Activated CD4-positive, alpha-beta T cell treated with anti-CD3 and anti-CD28 coated beads, Interleukin-2, Interleukin-4, amounts not matched to agents 100 ng/mL and 50 ng/mL, durations not matched to agents 16 hours and 8 hours (primary cell): ENCODE results near the gene PIM2.

Experiments
- DNase-seq: peaks from one replicate; pipeline ENCODE4 v3.0.0-alpha.2; 2020; ENCODE audit warnings: low spot score

The PIM2 gene

DNA sequence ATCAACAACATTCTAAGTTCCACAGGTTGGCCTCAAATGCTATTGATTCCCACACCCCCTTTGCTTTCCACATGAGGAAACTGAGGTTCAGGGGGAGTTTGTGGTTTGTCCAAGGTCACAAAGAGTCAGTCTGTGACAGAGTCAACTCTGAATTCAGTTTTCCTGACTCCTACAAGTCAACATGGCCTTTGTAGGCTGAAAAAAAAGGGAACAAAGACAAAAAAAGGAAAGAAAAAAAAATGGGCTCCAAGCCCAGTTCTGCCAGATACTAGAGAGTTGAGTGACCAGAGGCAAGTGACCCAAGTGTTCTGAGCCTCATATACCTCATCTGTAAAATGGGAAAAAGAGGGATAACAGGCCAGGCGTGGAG lies 16.5 kb upstream of the PIM2 start:
- DNase-seq, result no peak

DNA sequence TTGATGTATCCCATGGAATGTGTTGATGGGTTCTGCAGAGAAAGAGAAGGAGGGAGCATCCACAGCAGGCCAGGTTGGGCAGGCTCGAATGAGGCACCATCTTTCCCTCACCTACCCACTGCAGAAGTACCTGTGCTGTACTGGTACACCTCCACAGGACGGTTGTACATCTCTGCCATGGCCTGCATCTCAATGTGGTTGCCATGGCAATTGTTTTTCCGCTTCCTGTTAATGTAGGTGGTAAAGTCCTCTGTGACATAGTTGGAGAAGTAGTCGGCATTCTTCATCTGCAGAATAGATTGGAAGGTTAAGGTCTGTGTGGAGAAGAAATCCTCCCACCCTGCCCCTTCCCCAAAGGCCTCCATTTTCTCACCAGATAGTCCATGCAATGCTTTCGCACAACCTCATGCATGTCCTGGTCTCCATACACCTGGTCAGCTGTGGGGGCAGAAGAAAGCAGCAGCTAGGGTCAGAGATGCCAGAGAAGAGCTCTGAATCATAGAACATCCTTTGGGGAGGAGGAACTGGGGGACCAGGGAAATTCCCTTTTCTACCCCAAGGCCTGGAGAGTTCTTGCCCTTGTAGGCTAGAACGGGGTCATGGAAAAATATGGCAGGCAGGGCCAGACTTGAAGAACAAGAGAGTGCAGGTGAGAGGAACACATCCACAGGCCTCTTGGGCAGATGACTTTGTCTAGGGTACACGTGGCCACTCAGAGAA lies 15.9 kb upstream of the PIM2 start:
- no peak for DNase-seq

DNA sequence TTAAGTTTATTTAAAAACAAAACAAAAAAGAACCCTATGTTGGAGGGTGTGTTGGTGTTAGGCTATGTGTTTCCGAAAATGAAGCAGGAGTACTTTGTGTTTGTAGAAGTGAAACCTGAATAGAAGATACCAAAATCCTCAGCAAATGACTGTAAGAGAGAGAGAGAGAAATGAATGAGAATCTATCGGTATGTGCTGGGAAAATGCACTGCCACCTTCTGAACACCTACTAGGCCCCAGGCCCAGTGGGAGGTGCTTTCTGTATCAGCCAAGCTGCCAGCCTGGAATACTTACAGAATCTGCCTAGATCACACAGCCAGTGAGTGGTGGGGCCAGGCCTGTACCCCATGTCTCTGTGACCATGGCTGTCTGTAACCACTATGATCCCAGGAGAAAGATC lies 14.9 kb upstream of the PIM2 start:
- DNase-seq, result no peak

DNA sequence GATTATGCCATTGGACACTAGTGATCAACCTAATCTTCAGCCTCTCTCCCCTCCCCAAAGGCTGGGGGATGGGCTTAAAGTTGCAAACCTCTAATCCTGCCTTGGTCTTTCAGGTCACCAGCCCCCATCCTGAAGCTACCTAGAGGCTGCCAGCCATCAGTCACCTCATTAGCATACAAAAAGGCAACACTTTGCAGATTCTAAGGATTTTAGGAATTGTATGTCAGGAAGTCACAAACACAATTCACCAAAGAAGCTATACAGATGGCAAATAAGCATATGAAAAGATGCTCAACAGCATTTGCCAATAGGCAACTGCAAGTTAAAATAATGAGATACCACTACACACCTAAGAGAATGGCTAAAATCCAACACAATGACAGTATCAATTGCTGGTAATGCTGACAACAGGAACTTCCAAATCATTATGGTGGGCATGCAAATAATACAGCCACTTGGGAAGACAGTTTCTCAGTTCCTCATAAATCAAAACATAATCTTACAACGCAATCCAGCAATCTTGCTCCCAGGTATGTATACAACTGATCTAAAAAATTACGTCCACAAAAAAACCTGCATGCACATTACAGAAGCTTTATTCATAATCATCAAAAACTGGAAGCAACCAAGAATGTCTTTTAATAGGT lies 9.0 kb upstream of the PIM2 start:
- no peak for DNase-seq

DNA sequence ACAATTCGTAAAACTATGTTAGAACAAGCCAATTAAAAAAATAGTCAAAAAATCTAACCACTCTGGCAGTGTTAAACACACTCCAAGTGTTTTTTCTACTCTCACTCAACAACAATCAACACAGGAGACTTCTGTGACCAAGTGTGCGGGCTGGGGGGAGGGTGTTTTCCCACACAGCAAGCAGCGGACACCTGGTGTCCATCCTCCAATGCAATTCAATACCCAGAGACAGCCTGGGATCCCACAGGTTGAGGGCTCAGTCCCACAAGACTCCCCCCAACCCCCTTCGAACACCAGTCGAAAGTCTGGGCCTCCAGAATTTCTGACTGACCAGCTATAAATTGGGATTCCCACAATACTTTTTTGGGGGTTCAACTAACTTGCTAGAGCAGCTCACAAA lies 8.3 kb upstream of the PIM2 start:
- no peak for DNase-seq

DNA sequence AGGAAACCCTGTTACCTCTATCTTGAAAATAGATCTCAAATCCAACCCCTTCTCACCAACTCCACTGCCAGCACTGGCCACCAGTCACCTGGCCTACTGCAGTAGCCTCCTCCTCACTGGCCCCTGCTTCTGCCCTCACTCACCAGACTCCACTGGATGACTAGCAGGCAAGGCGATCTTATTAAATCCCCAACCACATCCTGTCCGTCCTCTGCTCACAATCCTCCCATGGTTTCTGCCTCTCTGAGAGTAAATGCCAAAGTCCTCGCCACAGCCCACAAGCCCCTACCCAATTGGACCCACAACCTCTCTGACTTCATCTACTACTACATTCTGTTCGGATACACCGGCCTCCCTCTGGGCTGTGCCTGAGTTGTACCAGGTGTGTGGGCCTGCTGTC lies 5.4 kb upstream of the PIM2 start:
- no peak for DNase-seq

DNA sequence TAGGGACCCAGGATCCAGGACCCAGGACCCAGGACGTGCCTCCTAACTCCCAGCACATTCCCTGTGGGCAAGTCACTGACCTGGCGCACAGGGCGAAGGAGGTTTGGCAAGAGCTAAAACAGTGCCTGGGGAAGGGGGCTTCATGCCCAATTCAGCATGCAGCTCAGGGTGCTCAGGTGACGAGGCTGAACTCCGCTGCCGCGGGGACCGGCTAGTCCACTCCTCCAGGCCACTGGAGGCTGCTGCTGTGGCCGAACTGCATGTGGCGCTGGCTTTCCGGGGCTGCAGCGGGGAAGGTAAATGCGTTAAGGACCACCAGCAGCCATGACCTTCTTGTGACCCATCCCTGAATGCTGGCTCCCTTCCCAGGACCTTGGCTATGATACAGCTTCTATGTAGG lies 4.9 kb upstream of the PIM2 start:
- DNase-seq, result no peak

DNA sequence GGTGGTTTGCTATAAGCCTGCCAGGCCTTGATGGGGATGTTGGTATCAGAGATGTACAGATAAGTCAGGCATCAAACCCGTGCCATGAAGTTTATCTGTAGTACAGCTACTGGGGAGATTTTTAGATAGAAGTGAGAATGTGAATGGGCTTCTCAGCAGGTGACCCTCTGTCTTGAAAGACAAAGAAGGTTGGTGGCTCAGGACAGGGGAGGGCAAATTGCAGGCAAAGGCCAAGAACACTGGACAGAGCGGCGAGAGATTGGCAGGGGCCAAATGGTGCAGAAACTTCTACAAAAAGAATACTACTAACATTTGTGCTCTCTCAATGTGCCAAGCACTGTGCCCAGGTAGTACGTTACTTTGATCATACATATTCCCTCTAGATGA lies 1.9 kb upstream of the PIM2 start:
- no peak for DNase-seq

DNA sequence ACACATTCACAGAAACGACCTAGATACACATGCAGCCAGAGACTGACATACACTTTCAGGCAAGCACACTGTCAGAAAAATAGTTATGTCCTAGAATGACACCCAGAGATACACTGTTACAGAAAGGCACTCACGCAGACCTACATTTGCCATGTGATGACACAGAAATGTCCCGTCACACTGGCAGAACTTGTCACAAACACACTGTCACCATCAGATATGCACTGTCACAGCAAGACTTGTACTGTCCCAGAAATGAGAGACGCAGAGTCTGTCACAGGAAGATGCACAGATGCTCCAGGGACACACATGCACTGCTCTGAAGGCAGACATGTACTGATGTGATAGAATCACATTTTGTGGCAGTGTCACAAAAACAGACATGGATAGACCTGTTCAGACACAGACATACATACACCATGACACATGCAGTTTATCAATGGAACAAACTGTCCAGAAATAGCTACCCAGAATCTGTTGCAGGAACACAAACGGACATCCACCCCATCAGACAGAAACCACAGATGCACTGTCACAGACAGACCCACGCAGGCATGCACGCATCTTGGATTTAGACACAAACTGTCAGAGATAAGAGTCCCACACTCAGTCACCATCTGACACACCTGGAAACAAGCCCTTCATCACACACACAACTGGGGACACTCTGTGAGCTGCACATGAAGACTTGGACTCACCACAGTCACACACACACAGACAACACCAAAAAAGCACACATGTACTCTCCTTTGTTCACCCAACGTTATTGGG lies 1.3 kb upstream of the PIM2 start:
- peak; percentile 52 for DNase-seq

DNA sequence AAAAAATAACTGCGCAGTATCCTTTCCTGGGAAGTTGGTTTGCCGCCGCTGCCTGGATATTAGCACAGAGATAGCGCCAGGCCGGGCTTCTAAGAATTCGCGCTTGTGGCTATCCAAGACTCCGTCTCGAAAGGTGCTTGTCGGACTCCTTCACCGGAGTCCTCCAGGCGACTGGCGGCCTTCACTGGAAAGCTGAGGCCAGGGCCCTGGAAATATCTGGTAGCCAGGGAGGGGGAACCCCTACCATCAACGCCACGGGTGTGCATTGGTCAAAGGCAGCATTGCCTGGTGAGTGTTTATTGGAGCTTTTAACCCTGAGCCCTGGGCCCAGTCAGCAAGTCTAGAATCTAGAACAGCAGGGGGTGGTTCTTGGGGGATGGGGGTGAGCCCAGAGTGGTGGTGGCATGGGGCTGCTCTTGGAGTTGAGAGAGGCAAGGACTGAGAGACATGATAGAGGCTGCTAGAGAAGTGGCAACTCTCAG lies 577 bp upstream of the PIM2 start:
- DNase-seq, result peak; percentile 24

DNA sequence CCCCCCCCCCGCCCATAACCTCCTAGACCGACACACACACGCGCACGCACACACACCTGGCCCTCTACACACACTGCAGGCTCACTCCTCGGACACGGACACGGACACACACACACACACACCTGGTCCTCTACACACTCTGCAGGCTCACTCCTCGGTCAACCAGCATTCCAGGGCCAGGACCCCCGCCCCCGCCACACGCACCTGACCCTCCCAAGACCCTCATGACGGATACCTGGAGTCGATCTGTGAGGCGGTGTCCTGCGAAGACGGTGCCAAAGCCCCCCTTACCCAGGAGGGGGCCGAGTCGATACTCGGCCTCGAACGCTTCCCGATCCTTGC lies 552 bp downstream of the PIM2 start:
- no peak for DNase-seq

DNA sequence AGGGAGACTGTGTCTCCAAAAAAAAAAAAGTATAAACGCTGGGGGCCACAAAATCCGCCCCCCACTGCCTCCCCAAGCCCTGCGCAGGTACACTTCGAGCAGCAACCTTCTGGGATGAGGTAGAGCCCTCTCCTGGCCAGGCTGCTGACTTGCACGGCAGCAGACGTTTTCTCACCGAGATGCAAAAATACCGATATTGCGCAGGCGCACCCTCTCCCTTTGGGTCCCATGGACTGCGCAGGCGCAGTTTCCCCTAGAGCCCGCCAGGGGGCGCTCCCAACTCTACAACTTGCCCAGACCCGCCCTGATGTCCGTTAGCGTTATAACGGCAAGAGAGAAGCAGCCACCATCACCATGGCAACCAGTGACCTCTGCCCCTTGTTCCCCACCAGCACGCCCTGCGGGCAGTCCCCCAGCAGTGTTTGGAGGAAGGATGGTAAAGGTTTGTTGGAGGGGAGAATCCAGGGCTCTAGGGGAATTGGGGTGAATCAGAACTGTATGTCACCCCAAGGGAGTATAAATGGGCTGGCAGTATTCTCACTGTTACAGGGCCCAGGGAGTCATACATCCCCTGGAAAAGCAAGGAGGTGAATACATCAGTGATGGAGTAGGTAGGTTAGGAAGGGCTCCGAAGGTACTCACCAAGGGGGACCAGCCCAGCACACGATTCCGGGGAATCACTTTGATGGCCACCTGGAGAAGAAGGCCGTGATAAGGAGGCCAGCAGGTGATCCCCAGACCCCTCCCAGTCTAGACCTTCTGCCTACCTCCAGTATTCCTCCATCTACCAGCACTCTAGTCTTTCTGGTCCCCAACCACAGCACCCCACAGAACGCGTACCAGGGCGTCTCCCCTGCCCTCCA lies 1.5 kb downstream of the PIM2 start:
- DNase-seq, result peak; percentile 91

DNA sequence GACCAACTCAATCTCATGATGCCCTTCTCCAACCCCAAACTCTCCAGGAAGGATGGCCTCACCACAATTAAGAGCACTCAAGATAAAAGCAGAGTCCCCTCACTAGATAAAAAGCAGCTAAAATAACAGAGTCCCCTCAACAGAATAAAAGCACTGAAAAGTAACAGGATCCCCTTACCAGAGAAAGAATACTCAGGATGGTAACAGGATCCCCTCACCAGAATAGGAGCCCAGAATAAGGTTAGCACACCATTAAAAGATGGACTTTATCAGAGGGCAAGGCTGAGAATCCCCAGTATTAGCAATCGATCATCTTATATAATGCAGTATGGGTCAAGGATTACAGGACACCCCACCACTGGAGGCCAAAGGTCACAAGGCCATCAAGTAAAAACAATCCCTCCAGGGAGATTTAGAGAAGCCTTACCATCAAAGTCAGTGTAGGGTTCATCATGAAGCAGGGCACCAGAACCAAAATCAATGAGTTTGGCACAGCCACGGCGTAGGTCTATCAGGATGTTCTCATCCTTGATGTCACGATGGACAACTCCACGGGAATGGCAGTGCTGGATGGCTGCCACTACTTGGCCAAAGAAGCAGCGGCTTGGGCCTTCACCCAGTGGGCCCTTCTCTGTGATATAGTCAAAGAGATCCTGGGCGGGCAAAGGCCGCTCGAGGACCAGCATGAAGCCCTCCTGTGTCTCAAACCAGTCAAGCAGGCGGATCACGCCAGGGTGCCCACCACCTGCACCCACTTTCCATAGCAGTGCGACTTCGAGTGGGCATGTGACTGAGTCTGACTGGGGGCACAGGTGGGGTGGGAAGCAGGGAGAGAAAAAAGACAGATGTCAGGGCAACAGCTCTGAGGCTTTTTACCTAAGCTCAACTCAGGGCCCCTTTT lies 4.0 kb downstream of the PIM2 start:
- no peak for DNase-seq

DNA sequence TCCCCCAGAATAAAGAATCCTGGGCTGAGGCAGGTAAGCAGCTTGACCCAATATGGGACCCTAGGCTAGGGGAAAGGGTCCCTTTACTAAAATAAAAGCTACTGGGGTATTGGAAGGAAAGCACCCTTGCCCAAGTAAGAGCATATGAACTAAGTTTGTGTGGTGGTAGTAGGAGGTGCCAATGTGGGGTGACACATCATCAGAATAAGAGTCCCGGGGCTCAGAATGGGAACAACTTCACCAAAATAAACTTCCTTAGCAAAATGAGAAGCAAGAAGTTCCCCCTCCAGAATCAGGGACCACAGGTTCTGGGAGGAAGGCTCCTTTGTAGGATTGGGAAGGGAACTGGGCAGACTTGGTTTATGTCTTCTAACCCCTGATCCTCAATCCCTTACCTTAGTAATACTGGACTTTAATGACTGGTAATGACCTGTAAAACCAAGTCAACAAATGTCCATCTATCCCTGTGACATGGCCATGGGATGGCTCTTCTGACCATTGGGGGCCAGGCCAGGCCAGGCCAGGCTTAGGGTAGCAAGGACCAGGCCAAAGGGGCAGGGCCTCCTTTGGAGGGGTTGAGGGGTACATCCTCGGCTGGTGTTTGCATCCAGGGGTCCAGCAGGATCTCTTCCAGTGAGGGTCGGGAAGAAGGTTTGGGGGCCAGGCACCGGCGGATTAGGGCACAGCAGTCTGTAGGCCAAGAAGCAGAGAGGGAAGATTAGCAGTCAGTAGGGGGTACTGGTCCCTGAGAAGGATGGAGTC lies 5.0 kb downstream of the PIM2 start:
- no peak for DNase-seq

DNA sequence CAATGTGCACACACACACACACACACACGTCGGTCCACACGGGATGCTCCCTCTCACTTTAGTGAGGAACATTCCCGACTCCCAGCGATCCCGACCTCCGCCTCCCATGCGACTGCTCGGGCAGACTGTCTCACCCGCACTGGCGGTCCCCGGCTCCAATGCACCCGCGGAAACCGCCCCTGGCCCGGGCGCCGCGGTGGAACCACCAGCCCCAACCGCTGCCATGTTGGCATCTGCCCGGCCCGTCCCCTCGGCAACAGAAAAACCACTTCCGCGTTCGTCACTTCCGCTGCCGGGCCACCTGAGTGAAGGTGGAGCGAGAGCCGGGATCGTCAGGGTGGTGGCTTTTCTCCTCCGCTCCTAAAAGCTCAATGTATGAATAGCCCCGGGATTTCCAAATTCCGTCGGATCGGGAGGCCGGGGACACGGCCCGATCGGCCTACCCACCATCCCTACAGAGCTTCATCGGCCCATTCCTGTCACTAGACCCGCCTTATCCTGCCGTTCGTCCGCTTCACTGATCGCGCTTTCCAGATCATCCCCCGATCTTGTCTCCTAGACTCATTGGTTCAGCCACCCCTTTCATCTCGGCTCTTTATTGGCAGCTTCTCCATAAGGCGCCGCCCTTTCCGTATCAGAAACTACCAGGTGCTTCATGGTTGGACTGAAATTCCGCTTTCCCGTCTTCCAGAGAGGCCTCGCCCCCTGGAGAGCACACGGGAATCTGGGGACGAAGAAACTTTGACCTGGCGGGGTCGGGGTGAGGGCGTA lies 7.2 kb downstream of the PIM2 start, which contains the start of gene SLC35A2:
TSS of gene SLC35A2 (minus strand) at position 235 of the 771 bp plus-strand sequence. CDS start at position 225, 10 bp downstream.
- DNase-seq, result peak; percentile 84

DNA sequence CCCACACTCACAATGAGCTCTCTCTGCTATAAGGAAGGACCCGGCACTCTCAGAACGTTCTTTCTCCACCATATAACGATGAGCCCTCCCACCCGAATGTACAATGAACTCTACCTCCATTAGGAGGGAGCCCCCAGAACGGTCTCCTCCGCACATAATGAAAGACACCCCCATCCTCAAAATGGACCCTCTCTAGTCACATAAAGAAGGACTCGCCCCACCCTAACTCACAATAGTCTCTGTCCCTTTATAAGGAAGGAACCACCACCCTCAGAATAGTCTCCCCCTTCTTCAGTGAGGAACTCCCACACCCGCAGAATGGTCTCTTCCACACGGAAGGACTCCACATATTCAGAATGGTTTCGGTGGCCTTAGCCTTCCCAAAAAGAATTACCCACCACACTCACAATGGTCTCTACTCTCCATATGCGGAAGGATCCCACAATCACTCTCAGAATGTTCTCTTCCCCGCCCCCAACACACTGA lies 7.9 kb downstream of the PIM2 start:
- DNase-seq, result no peak

DNA sequence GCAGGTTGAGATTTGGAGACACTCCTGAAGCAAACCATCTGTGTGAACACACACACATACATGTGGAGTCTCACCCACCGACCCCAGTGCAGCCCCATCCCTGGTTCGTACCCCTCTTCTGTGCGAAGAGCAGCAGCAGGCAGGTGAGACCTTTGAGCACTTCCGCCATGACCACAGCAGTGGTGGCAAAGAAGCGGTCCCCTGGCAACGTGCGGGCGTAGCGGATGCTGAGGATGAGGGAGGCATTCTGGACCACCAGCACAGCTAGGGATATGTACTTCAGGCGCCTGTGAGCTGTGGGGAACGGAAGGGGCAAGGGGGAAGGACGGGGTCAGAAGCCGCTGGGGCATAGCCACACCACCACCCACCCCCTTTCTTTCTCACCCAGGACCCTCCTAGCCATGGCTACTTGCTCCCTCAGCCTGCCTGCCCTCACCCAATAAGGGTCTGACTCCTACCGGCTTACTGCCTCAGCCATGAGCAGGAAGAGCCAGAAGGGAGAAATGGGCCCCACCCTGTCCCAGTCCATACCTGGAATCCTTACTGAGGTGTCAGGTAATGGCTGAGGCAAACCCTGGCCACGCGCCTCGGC lies 9.0 kb downstream of the PIM2 start:
- no peak for DNase-seq

DNA sequence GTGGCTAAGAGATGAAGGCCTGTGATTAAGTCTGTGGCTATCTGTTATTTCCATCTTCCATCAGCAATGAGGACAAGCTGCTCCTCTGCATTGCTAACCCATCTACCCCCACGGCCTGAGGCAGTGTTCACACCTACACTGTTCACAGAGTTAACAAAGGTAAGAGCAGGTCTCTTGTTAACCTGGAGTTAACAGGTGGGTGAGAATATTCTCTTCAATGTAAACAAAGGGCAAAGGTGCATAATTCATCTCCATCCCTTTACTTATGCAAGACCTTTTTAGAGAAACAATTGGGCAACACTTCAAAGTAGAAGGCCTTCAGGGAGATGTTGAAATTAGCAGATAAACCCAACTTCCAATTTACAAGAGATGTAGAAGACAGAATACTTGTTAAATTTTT lies 10.2 kb downstream of the PIM2 start:
- no peak for DNase-seq
